ENCODE measurements around the gene CMAS.

- no peak for TF ChIP-seq ZFP30 (CRISPR knock-in tag; IDR thresholded peaks at IDR 0.05)
- no peak for TF ChIP-seq PATZ1 (CRISPR knock-in tag; IDR thresholded peaks at IDR 0.05; ENCODE audit: borderline replicate concordance)
- TF ChIP-seq ZFP3 (CRISPR knock-in tag; IDR thresholded peaks at IDR 0.05) = no peak
- no peak for TF ChIP-seq ARNTL (CRISPR knock-in tag; IDR thresholded peaks at IDR 0.05; ENCODE audit: borderline replicate concordance, low read depth)
- no peak for TF ChIP-seq OSR1 (CRISPR knock-in tag; IDR thresholded peaks at IDR 0.05)
- TF ChIP-seq RARB (CRISPR knock-in tag; IDR thresholded peaks at IDR 0.05) = no peak
- no peak for TF ChIP-seq GLIS3 (CRISPR knock-in tag; IDR thresholded peaks at IDR 0.05)
- TF ChIP-seq ZC3H10 (CRISPR knock-in tag; IDR thresholded peaks at IDR 0.05) = no peak
- TF ChIP-seq ISL1 (CRISPR knock-in tag; IDR thresholded peaks at IDR 0.05) = no peak
Observed at GRCh38 chr12:22066310-22066709, 20.3 kb downstream of the CMAS start.

All from SK-N-SH treated with all-trans-retinoic acid at 6 μM for 48 hours (cell line).